Activated CD8-positive, alpha-beta T cell treated with anti-CD3 and anti-CD28 coated beads, Interleukin-2, amount 10 ng/mL, durations not matched to agents 7 days and 5 days (primary cell): Measurements from ENCODE around the gene FGF22. TPM values are rescaled to one million over a fixed set of nuclear protein-coding genes. Genes with fewer than 3 reads are reported as not detected.
"Not testable (repeated sequence)": the region's sequence is repeated elsewhere in the genome, so short reads cannot be mapped to it uniquely, and the experiment has no call there.

ENCODE experiments used
- ATAC-seq: fragments of 150-1000 bp; cut with Tn5 transposase; one replicate; pipeline ENCODE4 v1.10.0; 2021; ENCODE audit warnings: moderate library complexity
- CTCF ChIA-PET: fragments of 350-600 bp; sonication (Branson Sonifier 250); formaldehyde crosslinking; loops from one replicate; lab custom pipeline; 2021; ENCODE audit warnings: antibody characterized with exemption; lab: Charles Lee
- POLR2A ChIA-PET: fragments of 350-600 bp; sonication (Branson Sonifier 250); formaldehyde crosslinking; loops from one replicate; lab custom pipeline; 2021; ENCODE audit warnings: antibody characterized with exemption; lab: Charles Lee
- DNase-seq: peaks from one replicate; pipeline ENCODE4 v3.0.0-alpha.2; 2020
- H3K27ac Mint-ChIP-seq: one replicate; pipeline ENCODE4 v1.8.0; 2021; ENCODE audit warnings: mild to moderate bottlenecking, mixed read lengths
- H3K27me3 Mint-ChIP-seq: one replicate; pipeline ENCODE4 v1.8.0; 2021; ENCODE audit warnings: low read depth, mixed read lengths
- H3K36me3 Mint-ChIP-seq: one replicate; pipeline ENCODE4 v1.8.0; 2021; ENCODE audit warnings: low read depth, mixed read lengths
- H3K4me1 Mint-ChIP-seq: one replicate; pipeline ENCODE4 v1.8.0; 2021; ENCODE audit warnings: low read depth, mixed read lengths
- H3K4me3 Mint-ChIP-seq: one replicate; pipeline ENCODE4 v1.8.0; 2021; ENCODE audit warnings: mild to moderate bottlenecking, mixed read lengths
- H3K9me3 Mint-ChIP-seq: one replicate; pipeline ENCODE4 v1.8.0; 2022; ENCODE audit warnings: mixed read lengths; ENCODE audit not compliant: insufficient read depth
- total RNA-seq, 2 experiments: library from RNA; stranded (reverse); gene quantifications; one replicate each; pipeline ENCODE4 v1.2.3, GENCODE V29; 2021

The FGF22 gene
- total RNA-seq, 2 experiments from 2014 or later, result not detected

- Mint-ChIP-seq H3K4me3 (no peak overlapping the region), H3K9me3 (no peaks in the 10 kb centered on the region), H3K36me3 (no peaks in the 10 kb centered on the region), H3K27me3 (peaks cover 3% of the 10 kb centered on the region), H3K27ac (no peak overlapping the region), H3K4me1 (no peaks in the 10 kb centered on the region)
- POLR2A ChIA-PET, result interaction anchor here (0.7 kb wide), 1 partner anchor 1643 kb away, joined by 3 read pairs; no protein-coding TSS in a partner anchor
- CTCF ChIA-PET, result no interaction called here
- ATAC-seq (no peak), DNase-seq (no peak)
Measured at GRCh38 chr19:597406-598315, 42.0 kb upstream of the FGF22 start.

- Mint-ChIP-seq H3K9me3 (no peaks in the 10 kb centered on the region), H3K36me3 (no peaks in the 10 kb centered on the region), H3K27ac (no peak overlapping the region), H3K4me1 (no peaks in the 10 kb centered on the region), H3K4me3 (no peak overlapping the region), H3K27me3 (no peaks in the 10 kb centered on the region)
- ChIA-PET CTCF (no interaction called here), POLR2A (no interaction called here)
- DNase-seq (no peak), ATAC-seq (no peak)
Measured at GRCh38 chr19:601310-601709, 38.4 kb upstream of the FGF22 start.

- H3K27ac Mint-ChIP-seq, result no peak overlapping the region
- H3K4me1 Mint-ChIP-seq, result no peaks in the 10 kb centered on the region
- POLR2A ChIA-PET, result no interaction called here
- H3K36me3 Mint-ChIP-seq, result no peaks in the 10 kb centered on the region
- no peaks in the 10 kb centered on the region for H3K27me3 Mint-ChIP-seq
- ATAC-seq (no peak), DNase-seq (no peak)
- no peaks in the 10 kb centered on the region for H3K9me3 Mint-ChIP-seq
- H3K4me3 Mint-ChIP-seq, result no peak overlapping the region
- CTCF ChIA-PET, result no interaction called here
Measured at GRCh38 chr19:601790-602189, 37.9 kb upstream of the FGF22 start.

- ATAC-seq, result no peak
- no peaks in the 10 kb centered on the region for H3K36me3 Mint-ChIP-seq
- POLR2A ChIA-PET, result no interaction called here
- CTCF ChIA-PET, result no interaction called here
- H3K4me3 Mint-ChIP-seq, result no peak overlapping the region
- H3K9me3 Mint-ChIP-seq, result no peaks in the 10 kb centered on the region
- no peaks in the 10 kb centered on the region for H3K4me1 Mint-ChIP-seq
- H3K27me3 Mint-ChIP-seq, result no peaks in the 10 kb centered on the region
- DNase-seq, result no peak
- no peak overlapping the region for H3K27ac Mint-ChIP-seq
Measured at GRCh38 chr19:602391-603301, 37.0 kb upstream of the FGF22 start.

- H3K4me1 Mint-ChIP-seq, H3K36me3 Mint-ChIP-seq, DNase-seq, H3K27me3 Mint-ChIP-seq, H3K4me3 Mint-ChIP-seq, H3K9me3 Mint-ChIP-seq, H3K27ac Mint-ChIP-seq, ATAC-seq, POLR2A ChIA-PET, CTCF ChIA-PET: not testable (repeated sequence)
Measured at GRCh38 chr19:603302-603639, 36.4 kb upstream of the FGF22 start.

- H3K9me3 Mint-ChIP-seq, DNase-seq, CTCF ChIA-PET, H3K4me3 Mint-ChIP-seq, POLR2A ChIA-PET, H3K4me1 Mint-ChIP-seq, H3K27me3 Mint-ChIP-seq, H3K36me3 Mint-ChIP-seq, H3K27ac Mint-ChIP-seq: not testable (repeated sequence)
- peak; percentile 37 for ATAC-seq
Measured at GRCh38 chr19:603779-604178, 35.9 kb upstream of the FGF22 start.

GRCh38 chr19:604355-604754, 35.3 kb upstream of the FGF22 start:
- Mint-ChIP-seq H3K36me3 (no peaks in the 10 kb centered on the region), H3K27ac (no peak overlapping the region), H3K9me3 (no peaks in the 10 kb centered on the region), H3K4me1 (peaks cover under 1% of the 10 kb centered on the region), H3K27me3 (no peaks in the 10 kb centered on the region), H3K4me3 (no peak overlapping the region)
- CTCF ChIA-PET, result no interaction called here
- POLR2A ChIA-PET, result no interaction called here
- ATAC-seq (peak; percentile 63), DNase-seq (peak; percentile 57)

GRCh38 chr19:605061-605971, 34.4 kb upstream of the FGF22 start:
- POLR2A ChIA-PET, H3K27ac Mint-ChIP-seq, CTCF ChIA-PET, H3K4me1 Mint-ChIP-seq, H3K27me3 Mint-ChIP-seq, H3K4me3 Mint-ChIP-seq, H3K9me3 Mint-ChIP-seq, H3K36me3 Mint-ChIP-seq: not testable (repeated sequence)
- peak; percentile 21 for ATAC-seq
- DNase-seq, result peak; percentile 40

- POLR2A ChIA-PET, result no interaction called here
- DNase-seq (no peak), ATAC-seq (no peak)
- Mint-ChIP-seq H3K36me3 (no peaks in the 10 kb centered on the region), H3K4me1 (peaks cover 18% of the 10 kb centered on the region), H3K27me3 (no peaks in the 10 kb centered on the region), H3K4me3 (no peak overlapping the region), H3K9me3 (no peaks in the 10 kb centered on the region), H3K27ac (no peak overlapping the region)
- CTCF ChIA-PET, result no interaction called here
Measured at GRCh38 chr19:607301-608154, 32.2 kb upstream of the FGF22 start.

GRCh38 chr19:608155-609003, 31.3 kb upstream of the FGF22 start:
- Mint-ChIP-seq H3K27ac (no peak overlapping the region), H3K27me3 (no peaks in the 10 kb centered on the region), H3K36me3 (no peaks in the 10 kb centered on the region), H3K9me3 (no peaks in the 10 kb centered on the region), H3K4me3 (no peak overlapping the region), H3K4me1 (peaks cover 18% of the 10 kb centered on the region)
- no peak for DNase-seq
- POLR2A ChIA-PET, result no interaction called here
- CTCF ChIA-PET, result no interaction called here
- ATAC-seq, result no peak
